BE2C (cell line): ENCODE results near the gene SPATA21.

Experiments
- DNase-seq: peaks from one replicate; pipeline ENCODE4 v3.0.0-alpha.2; 2020
- H3K27me3 ChIP-seq: fragments of 250-450 bp; sonication (Bioruptor Pico); 2 replicates; pipeline ENCODE4 v1.5.1; 2020; ENCODE audit warnings: mild to moderate bottlenecking
- H3K36me3 ChIP-seq: fragments of 250-450 bp; sonication (Bioruptor Pico); 2 replicates; pipeline ENCODE4 v1.5.1; 2020; ENCODE audit warnings: mild to moderate bottlenecking
- H3K4me1 ChIP-seq: fragments of 250-450 bp; sonication (Bioruptor Pico); 2 replicates; pipeline ENCODE4 v1.5.1; 2020
- H3K4me3 ChIP-seq: 2 replicates; pipeline ENCODE4 v1.5.1; 2011; ENCODE audit warnings: low read depth, low read length
- H3K9me3 ChIP-seq: fragments of 250-450 bp; sonication (Bioruptor Pico); 2 replicates; pipeline ENCODE4 v1.5.1; 2020
- TF ChIP-seq, protein P1 (sequence below): IDR thresholded peaks from 2 replicates; pipeline ENCODE4 v1.5.1; 2012; ENCODE audit warnings: mild to moderate bottlenecking, low read depth, low read length

Gene SPATA21

DNA sequence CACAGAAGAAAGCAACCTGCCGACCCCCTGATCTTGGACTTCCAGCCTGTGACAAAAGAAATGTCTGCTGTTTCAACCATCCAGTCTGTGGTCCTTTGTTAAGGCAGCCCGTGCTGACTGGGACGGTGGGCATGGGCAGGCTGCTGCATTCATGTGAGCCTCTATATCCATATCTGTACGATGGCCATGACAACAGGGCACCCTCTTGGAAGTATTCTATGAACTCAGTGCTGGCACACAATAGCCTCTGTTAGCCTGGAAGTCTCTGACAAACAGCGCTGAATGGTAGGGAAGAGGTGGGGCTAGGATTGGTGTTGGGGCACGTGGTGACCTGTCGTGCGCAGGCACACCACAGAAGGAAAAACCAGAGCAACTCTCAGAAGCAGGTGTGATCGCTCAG lies 30.4 kb downstream of the SPATA21 start:
- Histone ChIP-seq H3K4me1 (no peaks in the 10 kb centered on the region), H3K4me3 (no peak overlapping the region), H3K27me3 (no peaks in the 10 kb centered on the region), H3K36me3 (no peaks in the 10 kb centered on the region), H3K9me3 (no peaks in the 10 kb centered on the region)
- no peak for DNase-seq
- TF ChIP-seq, protein P1, sequence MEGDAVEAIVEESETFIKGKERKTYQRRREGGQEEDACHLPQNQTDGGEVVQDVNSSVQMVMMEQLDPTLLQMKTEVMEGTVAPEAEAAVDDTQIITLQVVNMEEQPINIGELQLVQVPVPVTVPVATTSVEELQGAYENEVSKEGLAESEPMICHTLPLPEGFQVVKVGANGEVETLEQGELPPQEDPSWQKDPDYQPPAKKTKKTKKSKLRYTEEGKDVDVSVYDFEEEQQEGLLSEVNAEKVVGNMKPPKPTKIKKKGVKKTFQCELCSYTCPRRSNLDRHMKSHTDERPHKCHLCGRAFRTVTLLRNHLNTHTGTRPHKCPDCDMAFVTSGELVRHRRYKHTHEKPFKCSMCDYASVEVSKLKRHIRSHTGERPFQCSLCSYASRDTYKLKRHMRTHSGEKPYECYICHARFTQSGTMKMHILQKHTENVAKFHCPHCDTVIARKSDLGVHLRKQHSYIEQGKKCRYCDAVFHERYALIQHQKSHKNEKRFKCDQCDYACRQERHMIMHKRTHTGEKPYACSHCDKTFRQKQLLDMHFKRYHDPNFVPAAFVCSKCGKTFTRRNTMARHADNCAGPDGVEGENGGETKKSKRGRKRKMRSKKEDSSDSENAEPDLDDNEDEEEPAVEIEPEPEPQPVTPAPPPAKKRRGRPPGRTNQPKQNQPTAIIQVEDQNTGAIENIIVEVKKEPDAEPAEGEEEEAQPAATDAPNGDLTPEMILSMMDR = no peak

DNA sequence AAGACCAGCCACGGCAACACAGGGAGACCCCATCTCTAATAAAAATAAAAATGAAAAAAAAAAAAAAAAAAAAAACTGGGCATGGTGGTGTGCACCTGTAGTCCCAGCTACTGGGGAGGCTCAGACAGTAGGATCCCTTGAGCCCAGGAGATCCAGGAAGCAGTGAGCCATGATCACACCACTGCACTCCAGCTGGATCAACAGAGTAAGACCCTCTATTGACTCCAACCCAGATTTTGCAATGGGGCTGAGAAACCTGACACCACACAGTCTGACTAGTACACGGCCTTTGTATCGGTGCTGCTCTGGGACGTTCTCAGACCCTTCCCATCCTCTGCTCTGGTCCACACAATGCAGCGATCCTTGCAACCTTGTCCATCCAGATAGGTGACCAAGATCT lies 31.8 kb downstream of the SPATA21 start:
- Histone ChIP-seq H3K9me3 (no peaks in the 10 kb centered on the region), H3K4me1 (no peaks in the 10 kb centered on the region), H3K36me3 (no peaks in the 10 kb centered on the region), H3K27me3 (no peaks in the 10 kb centered on the region), H3K4me3 (no peak overlapping the region)
- no peak for DNase-seq
- TF ChIP-seq, protein P1 = no peak

DNA sequence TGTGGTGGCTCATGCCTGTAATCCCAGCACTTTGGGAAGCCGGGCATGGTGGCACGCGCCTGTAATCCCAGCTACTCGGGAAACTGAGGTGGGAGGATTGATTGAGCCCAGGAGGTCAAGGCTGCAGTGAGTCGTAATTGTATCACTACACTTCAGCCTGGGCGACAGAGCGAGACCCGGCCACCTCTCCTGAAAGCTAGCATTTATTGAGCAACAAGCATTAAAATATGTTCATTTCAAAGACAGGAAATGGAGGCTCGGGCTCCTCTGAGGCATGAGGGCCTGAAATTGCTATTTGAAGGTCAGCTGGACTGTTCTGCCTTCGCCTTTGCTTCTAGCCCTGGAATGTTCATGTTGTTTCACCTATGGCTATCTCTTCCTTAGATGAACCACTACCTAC lies 34.5 kb downstream of the SPATA21 start:
- no peak for DNase-seq
- Histone ChIP-seq H3K9me3 (no peaks in the 10 kb centered on the region), H3K27me3 (no peaks in the 10 kb centered on the region), H3K4me3 (no peak overlapping the region), H3K36me3 (no peaks in the 10 kb centered on the region), H3K4me1 (no peaks in the 10 kb centered on the region)
- TF ChIP-seq, protein P1 = no peak

DNA sequence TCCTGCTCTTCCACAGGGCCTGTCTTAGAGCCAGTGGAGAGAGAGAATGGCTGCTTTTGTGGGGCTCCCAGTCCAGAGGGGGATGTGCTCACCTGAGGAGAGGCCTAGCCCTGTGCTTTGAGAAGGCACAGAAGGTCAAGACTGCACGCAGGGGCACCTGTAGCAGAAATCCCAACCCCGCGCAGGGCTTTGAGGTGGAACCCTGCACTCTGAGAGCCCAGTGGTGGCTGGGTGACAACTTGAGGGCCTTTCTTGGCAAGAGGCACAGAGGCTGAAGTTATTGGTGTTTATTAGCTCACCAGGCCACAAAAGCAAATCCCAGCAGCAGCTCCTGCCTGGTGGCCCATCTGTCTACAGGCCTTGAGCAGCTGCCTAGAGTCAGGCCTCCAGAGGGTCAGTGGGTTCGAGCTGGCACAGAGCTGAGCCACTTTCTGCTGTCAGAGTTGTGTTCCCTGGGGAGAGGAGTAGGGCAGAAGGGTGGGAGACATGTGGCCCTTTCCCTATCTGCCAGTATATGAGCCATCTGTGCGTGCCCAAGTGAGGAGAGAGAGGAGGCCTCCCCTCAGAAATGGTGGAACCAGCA lies 38.8 kb downstream of the SPATA21 start:
- peaks cover 6% of the 10 kb centered on the region; the same call in 1 of the 2 replicates for H3K36me3 ChIP-seq
- TF ChIP-seq, protein P1 = no peak
- no peaks in the 10 kb centered on the region for H3K9me3 ChIP-seq

DNA sequence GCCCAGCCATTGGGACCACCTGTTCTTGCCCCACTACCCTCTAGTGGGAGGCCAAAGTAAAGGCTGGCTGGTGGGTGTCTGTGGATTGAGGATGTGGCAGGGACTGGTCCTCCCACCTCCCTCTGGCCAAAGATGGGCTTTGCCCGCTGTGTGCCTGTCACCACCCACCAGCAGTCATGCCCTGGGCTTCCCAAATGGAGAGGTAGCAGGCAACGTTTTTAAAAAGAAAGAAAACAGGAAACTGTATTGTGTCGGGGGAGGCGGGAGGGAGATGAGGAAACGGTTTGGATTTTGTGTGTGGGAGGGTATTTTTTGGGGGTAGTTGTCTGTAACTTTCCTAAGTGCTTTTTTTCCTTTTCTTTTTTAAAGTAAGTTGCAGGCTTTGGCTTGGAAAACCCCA lies 40.1 kb downstream of the SPATA21 start:
- no peak for DNase-seq
- TF ChIP-seq, protein P1 = no peak
- no peaks in the 10 kb centered on the region for H3K9me3 ChIP-seq
- H3K27me3 ChIP-seq = no peaks in the 10 kb centered on the region
- H3K4me1 ChIP-seq = no peaks in the 10 kb centered on the region
- H3K36me3 ChIP-seq = peaks cover 6% of the 10 kb centered on the region; the same call in 1 of the 2 replicates
- H3K4me3 ChIP-seq = no peak overlapping the region

More for the DNA sequence above, 38.8 kb downstream of the SPATA21 start:
- no peak for DNase-seq
- Histone ChIP-seq H3K4me3 (no peak overlapping the region), H3K27me3 (no peaks in the 10 kb centered on the region), H3K4me1 (no peaks in the 10 kb centered on the region)

DNA sequence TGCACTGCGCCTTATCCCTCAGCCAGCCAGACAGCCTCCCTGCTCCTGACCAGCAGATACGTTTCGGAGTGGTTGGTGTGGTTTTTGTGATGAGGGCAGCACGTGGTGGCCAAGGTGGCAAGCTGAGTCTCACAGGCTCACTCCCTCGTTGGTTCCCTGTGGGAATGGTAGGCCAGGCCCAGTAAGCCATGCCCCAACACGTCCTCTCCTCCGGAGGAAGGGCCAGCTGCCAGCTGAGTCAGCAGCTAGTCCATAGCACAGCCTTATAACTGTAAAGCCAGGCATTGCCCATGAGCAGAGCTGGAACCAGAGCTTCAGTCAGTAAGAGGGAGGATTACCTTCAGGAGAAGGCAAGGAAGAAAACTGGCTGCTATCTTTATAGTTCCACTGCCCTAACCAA lies 40.6 kb downstream of the SPATA21 start:
- Histone ChIP-seq H3K9me3 (no peaks in the 10 kb centered on the region), H3K4me3 (no peak overlapping the region), H3K4me1 (no peaks in the 10 kb centered on the region), H3K27me3 (no peaks in the 10 kb centered on the region), H3K36me3 (peaks cover 6% of the 10 kb centered on the region; the same call in 1 of the 2 replicates)
- DNase-seq = no peak
- TF ChIP-seq, protein P1 = no peak
